ENCODE results near the gene RRAS2. TPM values are rescaled to one million over a fixed set of nuclear protein-coding genes. Genes with fewer than 3 reads are reported as not detected.

The RRAS2 gene
- total and polyA plus RNA-seq, 2 experiments from 2014 or later = 50.7 to 72.9 TPM

- Histone ChIP-seq H3K79me2 (no peaks in the 10 kb centered on the region), H3K9me2 (replicated peaks; ENCODE audit: insufficient read depth) (no peaks in the 10 kb centered on the region), H3K4me2 (no peak overlapping the region), H3K4me1 (ENCODE audit: insufficient read depth) (no peaks in the 10 kb centered on the region), H3K4me3 (no peak overlapping the region), H3K9me3 (ENCODE audit: low read depth) (no peaks in the 10 kb centered on the region), H3K36me3 (replicated peaks; ENCODE audit: insufficient read depth, low read depth) (no peaks in the 10 kb centered on the region), H3K27me3 (no peaks in the 10 kb centered on the region), H2AFZ (no peak overlapping the region), H3K27ac (no peak overlapping the region), H4K20me1 (ENCODE audit: insufficient read depth, poor library complexity, severe bottlenecking) (no peaks in the 10 kb centered on the region)
- no peak for DNase-seq (ENCODE audit: low spot score)
- TF ChIP-seq EZH2 (IDR thresholded peaks at IDR 0.05; ENCODE audit: borderline replicate concordance) (no peak), CTCF (IDR thresholded peaks at IDR 0.05; ENCODE audit: poor library complexity) (no peak), EZH2phosphoT487 (IDR thresholded peaks at IDR 0.05; ENCODE audit: low read depth, severe bottlenecking, unreplicated experiment) (no peak)
- WGBS (ENCODE audit: low lambda C conversion rate, missing lambda C conversion rate) = 93% methylated on average over 5 of the region's 5 CpGs
These were observed 89.0 kb downstream of the RRAS2 start for GRCh38 chr11:14269692-14270573.

DNA sequence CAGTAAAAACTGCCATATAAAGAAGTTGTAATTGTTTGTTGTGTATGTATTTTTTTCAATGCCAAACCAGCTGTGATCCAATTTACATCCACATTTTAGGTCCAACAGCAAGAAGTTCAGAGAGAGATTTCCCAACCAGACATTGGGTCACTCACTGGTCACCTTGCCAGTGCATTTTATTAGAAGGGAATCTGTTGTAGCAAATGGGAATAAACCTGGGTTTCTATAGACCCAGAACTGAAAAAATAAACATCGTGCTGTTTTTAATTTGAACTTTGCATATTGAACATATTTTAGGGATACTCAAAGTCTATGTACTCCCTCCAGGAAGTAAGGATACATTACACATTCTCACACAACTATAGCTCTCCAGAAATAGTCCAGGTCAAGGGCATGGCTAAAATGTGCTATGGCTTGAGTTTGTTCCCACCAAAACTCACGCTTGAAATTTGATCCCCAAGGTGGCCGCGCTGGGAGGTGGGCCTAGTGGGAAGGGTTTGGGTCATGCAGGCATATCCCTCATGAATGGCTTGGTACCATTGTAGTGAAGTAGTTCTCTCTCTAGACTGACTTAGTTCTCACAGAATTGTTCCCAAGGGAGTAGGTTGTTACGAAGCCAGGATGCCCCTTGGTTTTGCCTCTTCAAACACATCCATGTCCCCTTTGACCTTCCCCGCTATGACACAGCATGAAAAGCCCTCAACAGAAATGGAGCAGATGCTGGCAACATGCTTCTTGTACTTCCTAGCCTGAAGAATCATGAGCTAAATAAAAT, 90.9 kb downstream of the RRAS2 start:
- H3K27ac ChIP-seq = no peak overlapping the region
- DNase-seq (ENCODE audit: low spot score) = no peak
- H3K9me2 ChIP-seq (replicated peaks; ENCODE audit: insufficient read depth) = no peaks in the 10 kb centered on the region
- WGBS (ENCODE audit: low lambda C conversion rate, missing lambda C conversion rate) = 97% methylated on average over 6 of the region's 6 CpGs
- TF ChIP-seq EZH2phosphoT487 (IDR thresholded peaks at IDR 0.05; ENCODE audit: low read depth, severe bottlenecking, unreplicated experiment) (no peak), CTCF (IDR thresholded peaks at IDR 0.05; ENCODE audit: poor library complexity) (no peak), EZH2 (IDR thresholded peaks at IDR 0.05; ENCODE audit: borderline replicate concordance) (no peak)
- no peak overlapping the region for H3K4me3 ChIP-seq
- no peaks in the 10 kb centered on the region for H3K36me3 ChIP-seq (replicated peaks; ENCODE audit: insufficient read depth, low read depth)
- H2AFZ ChIP-seq = no peak overlapping the region
- H4K20me1 ChIP-seq (ENCODE audit: insufficient read depth, poor library complexity, severe bottlenecking) = no peaks in the 10 kb centered on the region
- H3K27me3 ChIP-seq = no peaks in the 10 kb centered on the region
- H3K4me1 ChIP-seq (ENCODE audit: insufficient read depth) = no peaks in the 10 kb centered on the region
- no peak overlapping the region for H3K4me2 ChIP-seq
- no peaks in the 10 kb centered on the region for H3K79me2 ChIP-seq
- H3K9me3 ChIP-seq (ENCODE audit: low read depth) = no peaks in the 10 kb centered on the region

DNA sequence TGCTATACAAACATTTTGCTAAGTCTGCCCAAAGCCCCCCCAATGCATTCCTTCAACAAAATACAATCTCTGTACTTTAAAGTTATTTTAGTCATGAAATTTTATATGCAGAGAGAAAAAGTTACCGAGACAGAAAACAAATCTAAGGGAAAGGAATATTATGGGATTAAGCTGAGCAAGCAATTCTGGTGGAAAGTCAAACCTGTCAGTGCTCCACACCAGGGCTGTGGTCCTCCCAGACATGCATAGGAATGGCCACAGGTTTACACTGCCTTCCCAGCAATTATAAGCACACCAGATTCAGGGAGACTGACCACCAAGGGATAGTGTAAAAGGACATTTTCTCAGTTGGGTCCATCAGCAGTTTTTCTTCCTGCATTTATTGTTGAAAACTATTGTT, 92.4 kb downstream of the RRAS2 start:
- Histone ChIP-seq H2AFZ (no peak overlapping the region), H3K4me1 (ENCODE audit: insufficient read depth) (no peaks in the 10 kb centered on the region), H3K9me3 (ENCODE audit: low read depth) (no peaks in the 10 kb centered on the region), H3K27me3 (no peaks in the 10 kb centered on the region), H3K79me2 (no peaks in the 10 kb centered on the region), H4K20me1 (ENCODE audit: insufficient read depth, poor library complexity, severe bottlenecking) (no peaks in the 10 kb centered on the region), H3K4me2 (no peak overlapping the region), H3K27ac (no peak overlapping the region), H3K4me3 (no peak overlapping the region), H3K36me3 (replicated peaks; ENCODE audit: insufficient read depth, low read depth) (no peaks in the 10 kb centered on the region), H3K9me2 (replicated peaks; ENCODE audit: insufficient read depth) (no peaks in the 10 kb centered on the region)
- TF ChIP-seq CTCF (IDR thresholded peaks at IDR 0.05; ENCODE audit: poor library complexity) = no peak
- TF ChIP-seq EZH2 (IDR thresholded peaks at IDR 0.05; ENCODE audit: borderline replicate concordance) = no peak
- TF ChIP-seq EZH2phosphoT487 (IDR thresholded peaks at IDR 0.05; ENCODE audit: low read depth, severe bottlenecking, unreplicated experiment) = no peak
- no peak for DNase-seq (ENCODE audit: low spot score)
- 94% methylated on average over 1 of the region's 1 CpG for WGBS (ENCODE audit: low lambda C conversion rate, missing lambda C conversion rate)

Data from hepatocyte (in vitro differentiated cells).